GM12878 (cell line): ENCODE results near the gene SLC6A20. TPM values are rescaled to one million over a fixed set of nuclear protein-coding genes. Genes with fewer than 3 reads are reported as not detected.

Experiments
- ATAC-seq: fragments of 200-7000 bp; cut with Tn5 transposase; 3 replicates; pipeline ENCODE4 v1.9.1; 2020; ENCODE audit warnings: mild to moderate bottlenecking, moderate library complexity
- BruUV-seq: library from RNA; stranded (reverse); fragments of 400-500 nt; replicated peaks from 2 replicates; lab custom pipeline; 2021; lab: Mats Ljungman, UMichigan
- CTCF ChIA-PET: fragments of 300-600 bp; sonication (Branson Sonifier 250); formaldehyde crosslinking; extraction: SDS; loops from one replicate; lab custom pipeline; 2021; ENCODE audit warnings: inconsistent platforms; lab: Yijun Ruan, JAX
- POLR2A ChIA-PET: fragments of 350-600 bp; formaldehyde crosslinking; extraction: SDS; loops from one replicate; lab custom pipeline; 2021; ENCODE audit warnings: inconsistent platforms; lab: Charles Lee
- RAD21 ChIA-PET: fragments of 300-600 bp; sonication (Branson Sonifier 250); formaldehyde crosslinking; loops from one replicate; lab custom pipeline; 2023; ENCODE audit warnings: antibody characterized with exemption; ENCODE audit not compliant: unreplicated experiment; lab: Charles Lee
- SMC1A ChIA-PET: fragments of 300-600 bp; sonication (Branson Sonifier 250); formaldehyde crosslinking; loops from one replicate; lab custom pipeline; 2023; ENCODE audit not compliant: unreplicated experiment, uncharacterized antibody; lab: Charles Lee
- DNase-seq: peaks from one replicate; pipeline ENCODE4 v3.0.0-alpha.2; 2011; ENCODE audit warnings: low read depth, low spot score
- FAIRE-seq: peaks from 3 replicates; lab custom pipeline; 2011; peaks lifted over from hg19 to GRCh38; lab: Jason Lieb, UNC
- H2AFZ ChIP-seq: 2 replicates; pipeline ENCODE4 v1.6.0; 2011; ENCODE audit warnings: low read depth, low read length, control low read depth; ENCODE audit not compliant: control insufficient read depth
- H3K27ac ChIP-seq: 2 replicates; pipeline ENCODE4 v1.5.1; 2011; ENCODE audit warnings: control low read depth; ENCODE audit not compliant: control insufficient read depth, insufficient read depth
- H3K27me3 ChIP-seq, 2 experiments: replicated peaks in 1 of 2; 2 replicates each; pipeline versions ENCODE4 v1.6.0 to v1.6.1; 2011; ENCODE audit warnings: low read length in 1 of 2; ENCODE audit not compliant: control insufficient read depth in 2 of 2, insufficient read depth in 2 of 2
- H3K36me3 ChIP-seq, 2 experiments: 2 replicates each; pipeline ENCODE4 v1.5.1; 2011; ENCODE audit warnings: low read length in 1 of 2; ENCODE audit not compliant: control insufficient read depth in 2 of 2, insufficient read depth in 2 of 2
- H3K4me1 ChIP-seq: 2 replicates; pipeline ENCODE4 v1.6.1; 2011; ENCODE audit warnings: mild to moderate bottlenecking, low read length, moderate library complexity, mixed read lengths; ENCODE audit not compliant: control insufficient read depth, insufficient read depth
- H3K4me2 ChIP-seq: 2 replicates; pipeline ENCODE4 v1.6.0; 2011; ENCODE audit warnings: control low read depth; ENCODE audit not compliant: control insufficient read depth, insufficient read depth
- H3K4me3 ChIP-seq: fragments of 200-600 bp; sonication (generic); 2 replicates; pipeline ENCODE4 v1.5.1; 2016
- H3K79me2 ChIP-seq: 2 replicates; pipeline ENCODE4 v1.6.0; 2011; ENCODE audit warnings: low read length; ENCODE audit not compliant: control insufficient read depth, insufficient read depth
- H3K9ac ChIP-seq: 2 replicates; pipeline ENCODE4 v1.8.0; 2011; ENCODE audit warnings: low read length, control low read depth, mixed read lengths; ENCODE audit not compliant: control insufficient read depth, insufficient read depth
- H3K9me3 ChIP-seq: replicated peaks from 3 replicates; pipeline ENCODE4 v1.5.1; 2011; ENCODE audit warnings: mild to moderate bottlenecking, low read length; ENCODE audit not compliant: control insufficient read depth, insufficient read depth
- H4K20me1 ChIP-seq: 2 replicates; pipeline ENCODE4 v1.6.0; 2011; ENCODE audit not compliant: control insufficient read depth, insufficient read depth
- BHLHE40 ChIP-seq, 2 experiments: fragments of 450-650 bp in 1 of 2; IDR thresholded peaks; 2 replicates each; pipeline ENCODE4 v1.6.1; 2011 to 2017; ENCODE audit warnings: low read depth in 2 of 2, borderline replicate concordance in 1 of 2, improper control_type of control experiment in 1 of 2, low read length in 1 of 2, mild to moderate bottlenecking in 1 of 2
- CHD1 ChIP-seq: IDR thresholded peaks from 2 replicates; pipeline ENCODE4 v1.6.1; 2012; ENCODE audit warnings: low read depth, low read length, improper control_type of control experiment
- ESRRA ChIP-seq: IDR thresholded peaks from 2 replicates; pipeline ENCODE4 v1.6.1; 2012; ENCODE audit warnings: mild to moderate bottlenecking, low read length, improper control_type of control experiment
- HDAC2 ChIP-seq: fragments of 200-600 bp; sonication (generic); IDR thresholded peaks from 2 replicates; pipeline ENCODE4 v1.6.1; 2017
- IKZF1 ChIP-seq: fragments of 450-650 bp; conservative IDR thresholded peaks from 2 replicates; pipeline ENCODE4 v1.6.1; 2017; ENCODE audit warnings: antibody characterized with exemption, mild to moderate bottlenecking
- PAX5 ChIP-seq: IDR thresholded peaks from 2 replicates; pipeline ENCODE4 v1.6.1; 2011; ENCODE audit warnings: low read depth, low read length, borderline replicate concordance
- ZBTB40 ChIP-seq: fragments of 450-650 bp; IDR thresholded peaks from 2 replicates; pipeline ENCODE4 v1.6.1; 2016; ENCODE audit warnings: mild to moderate bottlenecking, moderate library complexity, borderline replicate concordance
- ZNF622 ChIP-seq: fragments of 450-650 bp; IDR thresholded peaks from 2 replicates; pipeline ENCODE4 v1.6.1; 2017; ENCODE audit warnings: mild to moderate bottlenecking, inconsistent platforms
- WGBS: methylation state at CpG from one replicate; pipeline ENCODE4 v1.1.6; 2016; ENCODE audit warnings: low lambda C conversion rate; ENCODE audit not compliant: insufficient replicate concordance, insufficient coverage; ENCODE audit errors: missing lambda C conversion rate; 5-methylcytosine and 5-hydroxymethylcytosine counted together
- in situ Hi-C: fragments of 300-500 bp; cut with MboI; formaldehyde crosslinking; loops from 9 replicates; pipeline ENCODE4 v1.14.3; 2018; ENCODE audit warnings: mixed read lengths
- intact Hi-C: fragments of 100-400 bp; cut with micrococcal nuclease; formaldehyde crosslinking; loops from one replicate; pipeline ENCODE4 v1.14.2; 2022; ENCODE audit not compliant: unreplicated experiment
- polyA plus RNA-seq, 11 experiments: library from polyadenylated mRNA; depleted of rRNA in 4 of 11; unstranded in 6 of 11; stranded (reverse) in 5 of 11; fragments of >200 nt; fragmentation: Nextera tagmentation in 4 of 11; fragmentation: Illumina TruSeq in 1 of 11; extraction: Ambion mirVana in 4 of 11; extraction: Trizol in 1 of 11; gene quantifications; 1 replicate in 1 of 11; 2 replicates in 10 of 11; pipeline versions ENCODE4 v1.2.1 to v1.2.3, GENCODE V29; 2011 to 2016; ENCODE audit warnings: inconsistent platforms in 2 of 11, missing spikeins in 2 of 11, low read depth in 1 of 11
- total RNA-seq, 4 experiments: library from RNA; depleted of rRNA in 3 of 4; stranded (reverse); fragments of >200 nt in 3 of 4; fragmentation: Illumina TruSeq in 1 of 4; extraction: Trizol in 1 of 4; gene quantifications; 2 replicates each; pipeline versions ENCODE4 v1.2.1 to v1.2.3, GENCODE V29; 2013 to 2021
- TF ChIP-seq, protein P1 (sequence below): fragments of 450-650 bp; IDR thresholded peaks from 2 replicates; pipeline ENCODE4 v1.6.1; 2017; ENCODE audit warnings: low read depth, mild to moderate bottlenecking, moderate library complexity

The SLC6A20 gene
- total and polyA plus RNA-seq, 10 of the 15 experiments (the other 5 are each of a cell fraction or from before 2014, with no cell fraction given) = 0.31 to 4.1 (median 1.1) TPM

GRCh38 chr3:45716790-45717336, 79.5 kb downstream of the SLC6A20 start:
- TF ChIP-seq HDAC2 = no peak
- no peak for TF ChIP-seq ZNF622
- no peak for TF ChIP-seq PAX5
- TF ChIP-seq IKZF1 = no peak
- TF ChIP-seq ESRRA = no peak
- TF ChIP-seq, protein P1, sequence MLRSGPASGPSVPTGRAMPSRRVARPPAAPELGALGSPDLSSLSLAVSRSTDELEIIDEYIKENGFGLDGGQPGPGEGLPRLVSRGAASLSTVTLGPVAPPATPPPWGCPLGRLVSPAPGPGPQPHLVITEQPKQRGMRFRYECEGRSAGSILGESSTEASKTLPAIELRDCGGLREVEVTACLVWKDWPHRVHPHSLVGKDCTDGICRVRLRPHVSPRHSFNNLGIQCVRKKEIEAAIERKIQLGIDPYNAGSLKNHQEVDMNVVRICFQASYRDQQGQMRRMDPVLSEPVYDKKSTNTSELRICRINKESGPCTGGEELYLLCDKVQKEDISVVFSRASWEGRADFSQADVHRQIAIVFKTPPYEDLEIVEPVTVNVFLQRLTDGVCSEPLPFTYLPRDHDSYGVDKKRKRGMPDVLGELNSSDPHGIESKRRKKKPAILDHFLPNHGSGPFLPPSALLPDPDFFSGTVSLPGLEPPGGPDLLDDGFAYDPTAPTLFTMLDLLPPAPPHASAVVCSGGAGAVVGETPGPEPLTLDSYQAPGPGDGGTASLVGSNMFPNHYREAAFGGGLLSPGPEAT = no peak
- TF ChIP-seq BHLHE40 (IDR thresholded peaks at IDR 0.05; ENCODE audit: borderline replicate concordance in 1 of 2, low read depth in 2 of 2, low read length in 1 of 2) = no peak
- TF ChIP-seq ZBTB40 = no peak
- no peak for TF ChIP-seq CHD1
- H3K27me3 ChIP-seq = no peaks in the 10 kb centered on the region
- H3K4me1 ChIP-seq = no peaks in the 10 kb centered on the region
- no peak overlapping the region for H3K9ac ChIP-seq
- no peak overlapping the region for H3K4me3 ChIP-seq
- DNase-seq (no peak), ATAC-seq (no peak), FAIRE-seq (no peak)
- TSS peak; percentile 15 for BruUV-seq
- ChIA-PET POLR2A (no interaction called here), SMC1A (interaction anchor here (1.2 kb wide), 1 partner anchor 14 kb away, joined by 3 read pairs; no protein-coding TSS in a partner anchor), CTCF (interaction anchor here (0.9 kb wide), 1 partner anchor 57 kb away, joined by 3 read pairs; no protein-coding TSS in a partner anchor), RAD21 (no interaction called here)
- 76% methylated on average over 3 of the region's 3 CpGs for WGBS
- H2AFZ ChIP-seq = no peak overlapping the region
- peaks cover 3 to 17% of the 10 kb centered on the region in 2 experiments; a peak in 3 of 4 replicates for H3K36me3 ChIP-seq
- H3K79me2 ChIP-seq = no peaks in the 10 kb centered on the region
- no peak overlapping the region for H3K27ac ChIP-seq
- H3K9me3 ChIP-seq = no peaks in the 10 kb centered on the region
- in situ Hi-C loops (no loop called here), intact Hi-C loops (no loop called here)
- no peaks in the 10 kb centered on the region for H4K20me1 ChIP-seq
- no peak overlapping the region for H3K4me2 ChIP-seq
